ENCODE results near the gene SUN2.
A peak's percentile ranks its signal among the peaks of the same experiment; 100 is the strongest.

SUN2 gene

GRCh38 chr22:38710866-38711265, 44.9 kb downstream of the SUN2 start:
- H3K27me3 Mint-ChIP-seq = no peaks in the 10 kb centered on the region
- H3K9me3 Mint-ChIP-seq = no peaks in the 10 kb centered on the region
- peaks cover 73% of the 10 kb centered on the region for H3K36me3 Mint-ChIP-seq (ENCODE audit: low read depth)
- peak overlapping the region; percentile 61 for H3K27ac Mint-ChIP-seq
- no peak overlapping the region for H3K4me3 Mint-ChIP-seq
- peaks cover 80% of the 10 kb centered on the region for H3K4me1 Mint-ChIP-seq (ENCODE audit: low read depth)

- Mint-ChIP-seq H3K4me1 (ENCODE audit: low read depth) (peaks cover 82% of the 10 kb centered on the region), H3K36me3 (ENCODE audit: low read depth) (peaks cover 69% of the 10 kb centered on the region), H3K9me3 (no peaks in the 10 kb centered on the region), H3K27me3 (no peaks in the 10 kb centered on the region), H3K4me3 (no peak overlapping the region), H3K27ac (no peak overlapping the region)
These were observed 45.4 kb downstream of the SUN2 start for GRCh38 chr22:38710351-38710750.

- H3K27me3 Mint-ChIP-seq = no peaks in the 10 kb centered on the region
- no peak overlapping the region for H3K27ac Mint-ChIP-seq
- H3K4me1 Mint-ChIP-seq (ENCODE audit: low read depth) = peaks cover 84% of the 10 kb centered on the region
- peaks cover 63% of the 10 kb centered on the region for H3K36me3 Mint-ChIP-seq (ENCODE audit: low read depth)
- peak overlapping the region; percentile 37 for H3K4me3 Mint-ChIP-seq
- H3K9me3 Mint-ChIP-seq = no peaks in the 10 kb centered on the region
These were observed 46.5 kb downstream of the SUN2 start for GRCh38 chr22:38709306-38709705.

GRCh38 chr22:38707984-38708383, 47.8 kb downstream of the SUN2 start:
- Mint-ChIP-seq H3K9me3 (no peaks in the 10 kb centered on the region), H3K36me3 (ENCODE audit: low read depth) (peaks cover 55% of the 10 kb centered on the region), H3K4me3 (peak overlapping the region; percentile 91), H3K27ac (peak overlapping the region; percentile 26), H3K4me1 (ENCODE audit: low read depth) (peaks cover 80% of the 10 kb centered on the region), H3K27me3 (no peaks in the 10 kb centered on the region)

- Mint-ChIP-seq H3K4me1 (ENCODE audit: low read depth) (peaks cover 74% of the 10 kb centered on the region), H3K9me3 (no peaks in the 10 kb centered on the region), H3K27me3 (no peaks in the 10 kb centered on the region), H3K36me3 (ENCODE audit: low read depth) (peaks cover 52% of the 10 kb centered on the region), H3K4me3 (peak overlapping the region; percentile 91), H3K27ac (peak overlapping the region; percentile 86)
These were observed 48.5 kb downstream of the SUN2 start for GRCh38 chr22:38707346-38707745.

GRCh38 chr22:38706901-38707195, 49.0 kb downstream of the SUN2 start:
- Mint-ChIP-seq H3K4me1 (ENCODE audit: low read depth) (peaks cover 70% of the 10 kb centered on the region), H3K27me3 (no peaks in the 10 kb centered on the region), H3K36me3 (ENCODE audit: low read depth) (peaks cover 47% of the 10 kb centered on the region), H3K27ac (peak overlapping the region; percentile 86), H3K9me3 (no peaks in the 10 kb centered on the region), H3K4me3 (peak overlapping the region; percentile 91)

GRCh38 chr22:38706101-38706900, 49.5 kb downstream of the SUN2 start:
- H3K36me3 Mint-ChIP-seq (ENCODE audit: low read depth) = peaks cover 46% of the 10 kb centered on the region
- peaks cover 71% of the 10 kb centered on the region for H3K4me1 Mint-ChIP-seq (ENCODE audit: low read depth)
- H3K4me3 Mint-ChIP-seq = peak overlapping the region; percentile 91
- no peaks in the 10 kb centered on the region for H3K9me3 Mint-ChIP-seq
- peak overlapping the region; percentile 86 for H3K27ac Mint-ChIP-seq
- H3K27me3 Mint-ChIP-seq = no peaks in the 10 kb centered on the region

- Mint-ChIP-seq H3K36me3 (ENCODE audit: low read depth) (peaks cover 37% of the 10 kb centered on the region), H3K9me3 (no peaks in the 10 kb centered on the region), H3K27me3 (no peaks in the 10 kb centered on the region), H3K4me3 (peak within 1 kb of the TSS; percentile 91), H3K27ac (peak within 1 kb of the TSS; percentile 98), H3K4me1 (ENCODE audit: low read depth) (peaks cover 64% of the 10 kb centered on the region)
These were observed 50.3 kb downstream of the SUN2 start, which contains the start of gene GTPBP1 for GRCh38 chr22:38705235-38706100. GTPBP1 (plus strand) TSS chr22:38705944; CDS start chr22:38705956, 12 bp downstream.

- Mint-ChIP-seq H3K36me3 (ENCODE audit: low read depth) (peaks cover 34% of the 10 kb centered on the region), H3K27ac (peak overlapping the region; percentile 98), H3K4me1 (ENCODE audit: low read depth) (peaks cover 59% of the 10 kb centered on the region), H3K27me3 (no peaks in the 10 kb centered on the region), H3K4me3 (peak overlapping the region; percentile 89), H3K9me3 (no peaks in the 10 kb centered on the region)
These were observed 51.1 kb downstream of the SUN2 start for GRCh38 chr22:38704654-38705234.

- Mint-ChIP-seq H3K4me3 (peak within 1 kb of the TSS; percentile 86), H3K4me1 (ENCODE audit: low read depth) (peaks cover 68% of the 10 kb centered on the region), H3K27ac (peak within 1 kb of the TSS; percentile 99), H3K9me3 (no peaks in the 10 kb centered on the region), H3K36me3 (ENCODE audit: low read depth) (peaks cover 38% of the 10 kb centered on the region), H3K27me3 (no peaks in the 10 kb centered on the region)
These were observed 54.8 kb downstream of the SUN2 start, which contains the start of gene JOSD1 for GRCh38 chr22:38700789-38701628. JOSD1 (minus strand) TSS chr22:38700943; CDS start chr22:38699987, 956 bp downstream.

GRCh38 chr22:38700270-38700788, 55.5 kb downstream of the SUN2 start:
- peaks cover 69% of the 10 kb centered on the region for H3K4me1 Mint-ChIP-seq (ENCODE audit: low read depth)
- no peaks in the 10 kb centered on the region for H3K27me3 Mint-ChIP-seq
- H3K9me3 Mint-ChIP-seq = no peaks in the 10 kb centered on the region
- H3K36me3 Mint-ChIP-seq (ENCODE audit: low read depth) = peaks cover 38% of the 10 kb centered on the region
- peak overlapping the region; percentile 94 for H3K27ac Mint-ChIP-seq
- H3K4me3 Mint-ChIP-seq = peak overlapping the region; percentile 86

GRCh38 chr22:38699784-38700183, 56.0 kb downstream of the SUN2 start:
- Mint-ChIP-seq H3K4me1 (ENCODE audit: low read depth) (peaks cover 69% of the 10 kb centered on the region), H3K9me3 (no peaks in the 10 kb centered on the region), H3K36me3 (ENCODE audit: low read depth) (peaks cover 44% of the 10 kb centered on the region), H3K27ac (peak overlapping the region; percentile 94), H3K27me3 (no peaks in the 10 kb centered on the region), H3K4me3 (peak overlapping the region; percentile 86)

GRCh38 chr22:38699143-38699542, 56.7 kb downstream of the SUN2 start:
- Mint-ChIP-seq H3K4me1 (ENCODE audit: low read depth) (peaks cover 70% of the 10 kb centered on the region), H3K9me3 (no peaks in the 10 kb centered on the region), H3K36me3 (ENCODE audit: low read depth) (peaks cover 50% of the 10 kb centered on the region), H3K27ac (peak overlapping the region; percentile 94), H3K27me3 (no peaks in the 10 kb centered on the region), H3K4me3 (peak overlapping the region; percentile 86)
